SK-N-SH (cell line): ENCODE measurements around the gene PDZK1. TPM values are rescaled to one million over a fixed set of nuclear protein-coding genes. Genes with fewer than 3 reads are reported as not detected.
"Not testable (repeated sequence)": the region's sequence is repeated elsewhere in the genome, so short reads cannot be mapped to it uniquely, and the experiment has no call there.

ENCODE experiments used
- CTCF ChIA-PET: fragments of 300-600, 350-600 bp; formaldehyde crosslinking; extraction: SDS; loops from one replicate; lab custom pipeline; 2021; lab: Yijun Ruan, JAX
- POLR2A ChIA-PET: fragments of 350-600 bp; sonication (Branson Sonifier 250); formaldehyde crosslinking; extraction: SDS; loops from one replicate; lab custom pipeline; 2020; ENCODE audit warnings: antibody characterized with exemption, inconsistent platforms; lab: Yijun Ruan, JAX
- DNase-seq: peaks from one replicate; pipeline ENCODE4 v3.0.0; 2012
- H2AFZ ChIP-seq: fragments of 200-600 bp; sonication (generic); 2 replicates; pipeline ENCODE4 v1.8.1; 2016; ENCODE audit warnings: antibody characterized with exemption, mild to moderate bottlenecking, low read depth
- H3F3A ChIP-seq: fragments of 200-600 bp; sonication (generic); replicated peaks from 2 replicates; pipeline ENCODE3; 2016; ENCODE audit warnings: antibody characterized with exemption, mild to moderate bottlenecking; ENCODE audit not compliant: insufficient read depth
- H3K27ac ChIP-seq, 2 experiments: fragments of 200-500 bp in 1 of 2; fragments of 200-600 bp in 1 of 2; sonication (Bioruptor generic) in 1 of 2; sonication (generic), shearing (Covaris generic) in 1 of 2; 2 replicates each; pipeline versions ENCODE4 v1.5.1 to v1.6.1; 2014 to 2016; ENCODE audit warnings: low read depth in 2 of 2, inconsistent platforms in 1 of 2, low read length in 1 of 2, mild to moderate bottlenecking in 1 of 2, mixed read lengths in 1 of 2
- H3K27me3 ChIP-seq: fragments of 200-600 bp; sonication (generic), shearing (Covaris generic); 2 replicates; pipeline ENCODE4 v1.6.1; 2016; ENCODE audit warnings: mixed run types; ENCODE audit not compliant: insufficient read depth
- H3K36me3 ChIP-seq, 2 experiments: fragments of 200-500 bp in 1 of 2; fragments of 200-600 bp in 1 of 2; sonication (Bioruptor generic) in 1 of 2; sonication (generic) in 1 of 2; replicated peaks in 1 of 2; 2 replicates each; pipeline versions ENCODE3 to v1.5.1; 2014 to 2016; ENCODE audit warnings: low read length in 1 of 2, mild to moderate bottlenecking in 1 of 2; ENCODE audit not compliant: insufficient read depth in 2 of 2, control insufficient read depth in 1 of 2
- H3K4me1 ChIP-seq, 2 experiments: fragments of 200-500 bp in 1 of 2; fragments of 200-600 bp in 1 of 2; sonication (Bioruptor generic) in 1 of 2; sonication (generic), shearing (Covaris generic) in 1 of 2; 2 replicates each; pipeline versions ENCODE4 v1.5.1 to v1.6.1; 2014 to 2016; ENCODE audit warnings: low read depth in 1 of 2, low read length in 1 of 2, mixed run types in 1 of 2; ENCODE audit not compliant: insufficient read depth in 2 of 2, control insufficient read depth in 1 of 2
- H3K4me2 ChIP-seq: fragments of 200-600 bp; sonication (generic), shearing (Covaris generic); 2 replicates; pipeline ENCODE4 v1.6.1; 2017; ENCODE audit warnings: mixed run types
- H3K4me3 ChIP-seq, 2 experiments: fragments of 200-500 bp in 1 of 2; fragments of 200-600 bp in 1 of 2; sonication (Bioruptor generic) in 1 of 2; sonication (generic), shearing (Covaris generic) in 1 of 2; 2 replicates each; pipeline versions ENCODE4 v1.5.1 to v1.8.1; 2014 to 2016; ENCODE audit warnings: low read depth in 2 of 2, inconsistent platforms in 1 of 2, low read length in 1 of 2, mild to moderate bottlenecking in 1 of 2, mixed read lengths in 1 of 2, moderate library complexity in 1 of 2
- H3K79me2 ChIP-seq: fragments of 200-600 bp; sonication (generic); 2 replicates; pipeline ENCODE4 v1.8.1; 2017; ENCODE audit warnings: mild to moderate bottlenecking; ENCODE audit not compliant: insufficient read depth
- H3K9ac ChIP-seq: fragments of 200-600 bp; sonication (generic); 2 replicates; pipeline ENCODE4 v1.6.1; 2017; ENCODE audit warnings: mixed run types
- H3K9me2 ChIP-seq: fragments of 200-600 bp; sonication (generic); 2 replicates; pipeline ENCODE4 v1.6.1; 2017; ENCODE audit warnings: mixed run types
- H3K9me3 ChIP-seq: fragments of 200-600 bp; sonication (generic); 2 replicates; pipeline ENCODE4 v1.6.1; 2017; ENCODE audit warnings: mixed run types, mild to moderate bottlenecking, moderate library complexity
- H4K20me1 ChIP-seq: fragments of 200-600 bp; sonication (generic); 2 replicates; pipeline ENCODE4 v1.6.1; 2017; ENCODE audit warnings: mild to moderate bottlenecking, mixed run types; ENCODE audit not compliant: insufficient read depth
- CHD2 ChIP-seq: fragments of 150-350 bp; IDR thresholded peaks from 2 replicates; pipeline ENCODE4 v1.6.1; 2018; ENCODE audit warnings: low read length; ENCODE audit not compliant: partially characterized antibody
- EZH2phosphoT487 ChIP-seq: fragments of 200-600 bp; sonication (generic); IDR thresholded peaks from 2 replicates; pipeline ENCODE4 v1.6.1; 2017; ENCODE audit warnings: low read depth, mixed run types, mild to moderate bottlenecking, antibody characterized with exemption, moderate library complexity, borderline replicate concordance
- FOXM1 ChIP-seq: IDR thresholded peaks from 2 replicates; pipeline ENCODE4 v1.4.0; 2012; ENCODE audit warnings: low read depth, mild to moderate bottlenecking
- POLR2AphosphoS5 ChIP-seq: IDR thresholded peaks from 2 replicates; pipeline ENCODE4 v1.6.1; 2012; ENCODE audit warnings: low read depth, low read length
- REST ChIP-seq: IDR thresholded peaks from 2 replicates; pipeline ENCODE4 v1.6.1; 2012; ENCODE audit warnings: mild to moderate bottlenecking, low read depth, low read length, moderate library complexity
- RFX5 ChIP-seq: IDR thresholded peaks from 2 replicates; pipeline ENCODE4 v1.6.1; 2012; ENCODE audit warnings: mild to moderate bottlenecking, improper control_type of control experiment, low read length
- TAF1 ChIP-seq: IDR thresholded peaks from 2 replicates; pipeline ENCODE4 v1.6.1; 2012; ENCODE audit warnings: low read depth, mild to moderate bottlenecking, low read length, moderate library complexity, borderline replicate concordance
- WGBS: methylation state at CpG from one replicate; pipeline ENCODE4 v1.1.6; 2017; ENCODE audit warnings: low lambda C conversion rate; 5-methylcytosine and 5-hydroxymethylcytosine counted together
- polyA plus RNA-seq, 3 experiments: library from polyadenylated mRNA; depleted of rRNA; stranded (reverse); fragments of >200 nt; gene quantifications; 2 replicates each; pipeline ENCODE4 v1.2.3, GENCODE V29; 2012
- TF ChIP-seq, protein P1 (sequence below): IDR thresholded peaks from 2 replicates; pipeline ENCODE4 v1.4.0; 2012; ENCODE audit warnings: low read depth
- TF ChIP-seq, protein P2 (sequence below): fragments of 200-600 bp; sonication (generic); IDR thresholded peaks from 2 replicates; pipeline ENCODE4 v1.6.1; 2017; ENCODE audit warnings: antibody characterized with exemption, mild to moderate bottlenecking, moderate library complexity

PDZK1 gene
- polyA plus RNA-seq, 1 of the 3 experiments (the other 2 are of a cell fraction) = 0.16 TPM

DNA sequence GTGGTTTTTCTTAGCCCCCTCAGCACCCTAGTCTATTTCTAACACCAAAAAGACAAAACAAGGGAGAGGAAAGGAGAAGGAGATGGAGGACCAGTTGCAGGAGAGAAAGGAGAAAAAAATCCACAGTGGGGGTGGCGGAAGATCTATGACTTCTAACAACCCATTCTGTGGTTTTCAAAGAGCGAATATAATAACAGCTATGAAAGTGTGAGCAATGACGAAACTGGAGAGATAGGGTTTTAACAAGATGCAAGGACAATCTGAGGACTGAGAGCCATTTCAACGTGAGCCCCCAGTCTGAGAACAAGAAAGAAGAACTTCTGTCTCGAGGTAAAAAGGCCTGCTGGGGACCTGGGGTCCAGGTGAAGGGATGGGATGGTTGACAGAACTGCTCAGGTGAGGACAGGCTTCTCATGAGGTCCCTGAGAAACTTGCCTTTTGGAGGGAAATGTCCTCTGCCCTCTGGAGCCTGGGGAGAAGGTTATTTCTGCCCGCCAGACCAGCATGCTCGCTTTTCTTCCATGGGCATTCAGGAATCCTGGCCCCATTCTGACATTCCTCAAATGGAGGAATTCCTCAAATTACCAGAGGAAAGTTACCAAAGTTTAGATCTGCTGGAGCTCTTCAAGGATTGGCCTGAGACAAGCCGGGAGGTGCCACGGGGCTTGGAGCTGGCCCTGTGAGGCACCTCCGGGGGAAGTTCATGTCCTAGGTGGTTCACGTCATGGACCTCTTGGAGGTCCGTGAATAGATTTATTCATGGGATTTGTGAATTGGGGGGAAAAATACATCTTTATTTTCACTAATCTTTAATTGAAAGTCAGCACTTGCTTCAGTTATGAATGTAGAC is 12.3 kb upstream of the PDZK1 start, which contains the start of gene CD160 (continued):
- no peak for TF ChIP-seq EZH2phosphoT487
- TF ChIP-seq, all 33 proteins: peak for 0

DNA sequence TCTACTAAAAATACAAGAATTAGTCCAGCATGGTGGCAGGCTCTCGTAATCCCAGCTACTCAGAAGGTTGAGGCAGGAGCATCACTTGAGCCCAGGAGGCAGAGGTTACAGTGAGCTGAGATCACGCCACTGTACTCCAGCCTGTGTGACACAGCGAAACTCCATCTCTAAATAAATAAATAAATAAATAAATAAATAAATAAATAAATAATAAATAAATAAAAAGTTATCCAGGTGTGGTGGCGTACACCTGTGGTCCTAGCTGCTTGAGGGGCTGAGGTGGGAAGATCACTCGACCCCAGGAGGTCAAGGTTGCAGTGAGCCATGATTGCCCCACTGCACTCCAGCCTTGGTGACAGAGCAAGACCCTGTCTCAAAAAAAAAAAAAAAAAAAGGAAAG is 11.3 kb upstream of the PDZK1 start:
- DNase-seq, CTCF ChIA-PET, H3K36me3 ChIP-seq, H3K79me2 ChIP-seq, H3F3A ChIP-seq, H3K27ac ChIP-seq, H3K9ac ChIP-seq, H3K9me2 ChIP-seq, H3K27me3 ChIP-seq, POLR2A ChIA-PET, H2AFZ ChIP-seq, H4K20me1 ChIP-seq, H3K4me2 ChIP-seq, H3K4me3 ChIP-seq, H3K9me3 ChIP-seq: not testable (repeated sequence)
- H3K4me1 ChIP-seq = peaks cover 0 to 25% of the 10 kb centered on the region in 2 experiments; a peak in 1 of 4 replicates
- WGBS = 90% methylated on average over 5 of the region's 5 CpGs

GRCh38 chr1:145717833-145718232 is 10.7 kb upstream of the PDZK1 start:
- WGBS = 45% methylated on average over 1 of the region's 1 CpG
- Histone ChIP-seq H3K4me1 (peaks cover 0 to 25% of the 10 kb centered on the region in 2 experiments; a peak in 1 of 4 replicates), H4K20me1 (no peaks in the 10 kb centered on the region), H3F3A (peaks cover under 1% of the 10 kb centered on the region), H2AFZ (no peak overlapping the region), H3K36me3 (no peaks in the 10 kb centered on the region), H3K4me2 (no peak overlapping the region), H3K79me2 (no peaks in the 10 kb centered on the region), H3K4me3 (no peak overlapping the region), H3K27me3 (no peaks in the 10 kb centered on the region), H3K9me2 (no peaks in the 10 kb centered on the region), H3K27ac (no peak overlapping the region), H3K9me3 (no peaks in the 10 kb centered on the region), H3K9ac (no peak overlapping the region)
- no peak for DNase-seq
- CTCF ChIA-PET = no interaction called here
- POLR2A ChIA-PET = no interaction called here
- TF ChIP-seq, protein P1, sequence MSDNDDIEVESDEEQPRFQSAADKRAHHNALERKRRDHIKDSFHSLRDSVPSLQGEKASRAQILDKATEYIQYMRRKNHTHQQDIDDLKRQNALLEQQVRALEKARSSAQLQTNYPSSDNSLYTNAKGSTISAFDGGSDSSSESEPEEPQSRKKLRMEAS = no peak
- TF ChIP-seq REST (no peak), RFX5 (no peak), CHD2 (no peak), FOXM1 (no peak), TAF1 (no peak), POLR2AphosphoS5 (no peak)
- TF ChIP-seq, protein P2, sequence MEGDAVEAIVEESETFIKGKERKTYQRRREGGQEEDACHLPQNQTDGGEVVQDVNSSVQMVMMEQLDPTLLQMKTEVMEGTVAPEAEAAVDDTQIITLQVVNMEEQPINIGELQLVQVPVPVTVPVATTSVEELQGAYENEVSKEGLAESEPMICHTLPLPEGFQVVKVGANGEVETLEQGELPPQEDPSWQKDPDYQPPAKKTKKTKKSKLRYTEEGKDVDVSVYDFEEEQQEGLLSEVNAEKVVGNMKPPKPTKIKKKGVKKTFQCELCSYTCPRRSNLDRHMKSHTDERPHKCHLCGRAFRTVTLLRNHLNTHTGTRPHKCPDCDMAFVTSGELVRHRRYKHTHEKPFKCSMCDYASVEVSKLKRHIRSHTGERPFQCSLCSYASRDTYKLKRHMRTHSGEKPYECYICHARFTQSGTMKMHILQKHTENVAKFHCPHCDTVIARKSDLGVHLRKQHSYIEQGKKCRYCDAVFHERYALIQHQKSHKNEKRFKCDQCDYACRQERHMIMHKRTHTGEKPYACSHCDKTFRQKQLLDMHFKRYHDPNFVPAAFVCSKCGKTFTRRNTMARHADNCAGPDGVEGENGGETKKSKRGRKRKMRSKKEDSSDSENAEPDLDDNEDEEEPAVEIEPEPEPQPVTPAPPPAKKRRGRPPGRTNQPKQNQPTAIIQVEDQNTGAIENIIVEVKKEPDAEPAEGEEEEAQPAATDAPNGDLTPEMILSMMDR = no peak
